GM21381 (cell line): ENCODE data around the gene UCKL1.

Experiments
- ATAC-seq: cut with Tn5 transposase; IDR thresholded peaks from one replicate; pipeline ENCODE4 v1.9.1; 2021; ENCODE audit warnings: mild to moderate bottlenecking, moderate library complexity; ENCODE audit not compliant: unreplicated experiment

UCKL1 gene

DNA sequence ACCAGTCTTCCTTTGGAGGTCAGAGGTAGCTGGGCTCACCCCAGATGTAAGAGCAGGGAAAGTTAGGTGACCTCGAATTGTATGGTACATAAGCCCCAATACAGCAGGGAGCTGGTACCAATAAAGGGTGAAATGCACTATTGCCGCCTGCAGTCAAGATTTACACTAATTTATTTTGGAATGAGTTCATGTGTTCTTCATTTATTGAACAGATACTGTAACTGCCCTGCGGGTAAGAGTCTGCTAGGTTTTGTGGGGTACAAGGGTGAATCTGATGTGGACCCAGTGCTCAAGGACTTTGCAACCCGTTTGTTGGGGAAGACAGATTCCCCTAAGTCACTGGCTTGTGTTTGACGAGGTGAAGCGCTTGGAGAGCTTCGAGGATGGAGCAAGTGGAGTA lies 63.8 kb downstream of the UCKL1 start:
- no peak for ATAC-seq

DNA sequence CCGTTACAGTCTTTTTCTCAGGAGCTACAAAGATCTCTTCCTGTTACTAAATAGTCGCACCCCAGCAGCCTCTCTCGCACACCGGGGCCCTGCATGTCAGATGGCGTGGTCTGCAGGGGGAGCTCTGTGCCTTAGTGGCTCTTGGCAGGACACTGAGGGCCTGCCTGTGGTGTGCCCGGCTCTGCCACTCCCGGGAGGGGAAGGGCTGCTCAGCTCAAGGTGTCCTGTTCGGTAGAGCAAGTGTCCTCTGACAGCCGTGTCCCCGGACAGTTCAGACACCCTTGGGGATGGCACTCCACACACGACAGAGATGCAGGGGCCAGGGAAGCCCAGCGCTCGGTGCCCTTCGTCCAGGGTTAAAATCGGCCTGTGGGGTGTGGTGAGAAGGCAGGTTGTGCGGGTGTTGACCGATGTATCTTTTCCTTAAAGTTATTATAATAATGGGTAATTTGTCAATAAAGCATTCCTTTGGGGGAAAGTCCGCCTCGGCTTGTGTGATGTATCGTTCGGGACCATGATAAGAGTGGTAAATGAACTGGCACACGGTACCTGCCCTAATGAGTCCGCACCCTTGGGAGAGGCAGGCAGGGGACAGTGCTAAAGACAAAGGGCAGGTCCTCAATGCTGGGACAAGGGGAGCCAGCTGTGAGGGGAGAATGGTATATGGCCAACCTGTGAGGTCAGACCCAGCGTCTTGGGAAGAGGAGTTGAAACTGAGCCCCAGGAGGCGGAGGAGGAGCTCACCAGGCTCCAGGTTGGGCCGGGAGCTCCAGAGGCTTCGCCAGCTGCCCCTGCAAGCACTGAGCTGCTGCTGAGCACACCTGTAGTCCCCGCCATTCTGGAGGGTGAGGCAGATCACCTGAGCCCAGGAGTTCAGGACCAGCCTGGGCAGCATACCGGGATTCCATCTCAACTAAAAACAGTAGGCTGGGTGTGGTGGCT lies 64.9 kb downstream of the UCKL1 start:
- no peak for ATAC-seq

DNA sequence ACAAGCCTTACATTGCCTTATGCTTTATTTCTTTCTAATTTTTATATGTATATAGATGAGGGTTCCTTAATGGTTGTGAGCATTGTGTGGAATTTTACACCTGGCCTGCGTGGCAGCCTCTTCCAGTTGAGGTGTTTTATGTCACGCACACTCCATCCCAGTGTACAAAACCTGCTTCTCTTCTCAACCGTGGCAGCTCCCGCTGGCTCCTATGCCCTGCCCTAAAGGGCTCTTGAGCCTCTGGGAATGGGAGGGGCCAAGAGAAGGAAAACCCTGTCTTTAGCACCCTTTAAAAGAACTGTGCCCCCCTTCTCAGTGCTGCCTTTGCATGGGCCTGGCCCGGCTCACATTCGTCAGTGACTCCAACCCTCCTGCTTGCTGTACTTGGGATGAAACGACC lies 65.6 kb downstream of the UCKL1 start:
- ATAC-seq: no peak

DNA sequence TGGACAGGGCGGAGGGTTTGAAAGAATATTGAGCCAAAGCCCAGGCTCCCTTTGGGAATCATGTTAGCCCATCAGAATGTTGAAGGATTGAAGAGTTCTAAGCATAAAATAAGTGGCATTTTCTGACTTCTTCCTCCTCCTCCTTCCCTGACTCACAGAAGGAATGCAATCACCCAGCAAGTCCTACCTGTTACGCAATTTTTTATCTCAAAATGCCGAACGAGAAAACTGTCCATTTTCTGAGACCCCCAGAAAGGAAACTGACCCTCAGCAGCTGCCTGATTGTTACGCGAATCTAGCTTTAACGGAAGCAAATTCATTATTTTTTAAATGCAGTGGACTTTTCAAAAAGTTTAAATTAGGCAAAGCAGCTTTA lies 66.0 kb downstream of the UCKL1 start:
- no peak for ATAC-seq
